ENCODE data around the gene SHANK2.

DNA sequence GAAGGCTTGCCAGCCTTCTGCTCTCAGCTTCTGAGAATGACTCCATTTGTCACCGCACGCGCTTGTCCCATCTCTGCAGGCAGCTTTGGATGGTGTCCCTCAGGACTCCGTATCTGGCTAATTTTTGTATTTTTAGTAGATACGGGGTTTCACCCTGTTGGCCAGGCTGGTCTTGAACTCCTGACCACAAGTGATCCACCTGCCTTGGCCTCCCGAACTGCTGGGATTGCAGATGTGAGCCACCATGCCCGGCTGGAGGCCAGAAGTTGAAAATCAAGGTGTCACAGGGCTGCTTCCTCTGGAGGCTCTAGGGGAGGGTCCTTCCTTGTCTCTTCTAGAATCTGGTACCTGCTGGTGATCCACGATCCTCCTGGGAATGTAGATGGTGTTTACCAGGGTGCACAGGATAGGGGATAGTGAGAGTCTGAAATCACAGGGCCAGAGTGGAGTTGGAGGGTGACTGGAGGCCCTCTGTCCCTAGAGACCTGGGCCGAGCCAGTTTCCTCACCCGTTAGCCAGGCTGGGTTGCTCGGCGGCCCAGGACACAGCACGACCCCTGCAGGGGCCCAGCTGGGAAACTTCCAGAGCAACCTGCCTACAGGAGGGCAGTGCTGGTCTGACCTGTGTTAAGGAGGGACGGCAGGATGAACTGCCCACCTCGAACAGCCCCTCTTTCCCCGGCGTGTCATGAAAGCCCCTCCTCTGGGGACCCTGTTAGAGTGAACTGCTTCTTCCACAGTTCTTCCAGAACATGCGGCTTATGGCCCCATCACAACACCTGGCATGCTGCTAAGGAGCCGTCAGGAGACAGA lies 48.9 kb upstream of the SHANK2 start:
- TF ChIP-seq EZH2 (IDR thresholded peaks at IDR 0.05; ENCODE audit: borderline replicate concordance, insufficient read depth, low read length, poor library complexity, severe bottlenecking) (no peak), RAD21 (conservative IDR thresholded peaks at IDR 0.05) (no peak), REST (IDR thresholded peaks at IDR 0.05; ENCODE audit: borderline replicate concordance) (no peak), POLR2AphosphoS5 (IDR thresholded peaks at IDR 0.05) (no peak)
- TF ChIP-seq, protein P1, sequence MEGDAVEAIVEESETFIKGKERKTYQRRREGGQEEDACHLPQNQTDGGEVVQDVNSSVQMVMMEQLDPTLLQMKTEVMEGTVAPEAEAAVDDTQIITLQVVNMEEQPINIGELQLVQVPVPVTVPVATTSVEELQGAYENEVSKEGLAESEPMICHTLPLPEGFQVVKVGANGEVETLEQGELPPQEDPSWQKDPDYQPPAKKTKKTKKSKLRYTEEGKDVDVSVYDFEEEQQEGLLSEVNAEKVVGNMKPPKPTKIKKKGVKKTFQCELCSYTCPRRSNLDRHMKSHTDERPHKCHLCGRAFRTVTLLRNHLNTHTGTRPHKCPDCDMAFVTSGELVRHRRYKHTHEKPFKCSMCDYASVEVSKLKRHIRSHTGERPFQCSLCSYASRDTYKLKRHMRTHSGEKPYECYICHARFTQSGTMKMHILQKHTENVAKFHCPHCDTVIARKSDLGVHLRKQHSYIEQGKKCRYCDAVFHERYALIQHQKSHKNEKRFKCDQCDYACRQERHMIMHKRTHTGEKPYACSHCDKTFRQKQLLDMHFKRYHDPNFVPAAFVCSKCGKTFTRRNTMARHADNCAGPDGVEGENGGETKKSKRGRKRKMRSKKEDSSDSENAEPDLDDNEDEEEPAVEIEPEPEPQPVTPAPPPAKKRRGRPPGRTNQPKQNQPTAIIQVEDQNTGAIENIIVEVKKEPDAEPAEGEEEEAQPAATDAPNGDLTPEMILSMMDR (IDR thresholded peaks at IDR 0.05; ENCODE audit: poor library complexity, severe bottlenecking) = no peak
